Fibroblast of mammary gland (primary cell): ENCODE results near the gene HEXIM1.

Experiments used
- DNase-seq: peaks from one replicate; pipeline ENCODE4 v3.0.0-alpha.2; 2010; ENCODE audit warnings: low read depth
- H3K4me3 ChIP-seq: 2 replicates; pipeline ENCODE4 v1.5.1; 2011; ENCODE audit warnings: low read depth, mild to moderate bottlenecking, low read length, moderate library complexity; ENCODE audit not compliant: control insufficient read depth
- CTCF ChIP-seq: conservative IDR thresholded peaks from 2 replicates; pipeline ENCODE4 v1.5.1; 2011; ENCODE audit warnings: low read depth, low read length, inconsistent platforms; ENCODE audit not compliant: control insufficient read depth, insufficient read depth

HEXIM1 gene

GRCh38 chr17:45147581-45148182 lies 593 bp upstream of the HEXIM1 start:
- no peak for TF ChIP-seq CTCF
- DNase-seq: peak; percentile 95
- peak overlapping the region; percentile 80 for H3K4me3 ChIP-seq

DNA sequence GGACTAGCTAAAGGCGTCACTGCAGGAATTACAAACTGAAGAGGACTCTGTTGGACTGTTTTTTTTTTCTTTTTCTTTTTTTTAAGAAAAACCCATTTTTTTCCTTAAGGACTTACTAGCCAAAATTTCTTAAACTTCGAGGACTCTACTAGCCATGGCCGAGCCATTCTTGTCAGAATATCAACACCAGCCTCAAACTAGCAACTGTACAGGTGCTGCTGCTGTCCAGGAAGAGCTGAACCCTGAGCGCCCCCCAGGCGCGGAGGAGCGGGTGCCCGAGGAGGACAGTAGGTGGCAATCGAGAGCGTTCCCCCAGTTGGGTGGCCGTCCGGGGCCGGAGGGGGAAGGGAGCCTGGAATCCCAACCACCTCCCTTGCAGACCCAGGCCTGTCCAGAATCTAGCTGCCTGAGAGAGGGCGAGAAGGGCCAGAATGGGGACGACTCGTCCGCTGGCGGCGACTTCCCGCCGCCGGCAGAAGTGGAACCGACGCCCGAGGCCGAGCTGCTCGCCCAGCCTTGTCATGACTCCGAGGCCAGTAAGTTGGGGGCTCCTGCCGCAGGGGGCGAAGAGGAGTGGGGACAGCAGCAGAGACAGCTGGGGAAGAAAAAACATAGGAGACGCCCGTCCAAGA lies 878 bp downstream of the HEXIM1 start:
- peak; percentile 77 for DNase-seq
- TF ChIP-seq CTCF: peak; percentile 79
- H3K4me3 ChIP-seq: peak overlapping the region; percentile 63

- DNase-seq: peak; percentile 67
Observed at GRCh38 chr17:45149669-45150664, 1.7 kb downstream of the HEXIM1 start.

DNA sequence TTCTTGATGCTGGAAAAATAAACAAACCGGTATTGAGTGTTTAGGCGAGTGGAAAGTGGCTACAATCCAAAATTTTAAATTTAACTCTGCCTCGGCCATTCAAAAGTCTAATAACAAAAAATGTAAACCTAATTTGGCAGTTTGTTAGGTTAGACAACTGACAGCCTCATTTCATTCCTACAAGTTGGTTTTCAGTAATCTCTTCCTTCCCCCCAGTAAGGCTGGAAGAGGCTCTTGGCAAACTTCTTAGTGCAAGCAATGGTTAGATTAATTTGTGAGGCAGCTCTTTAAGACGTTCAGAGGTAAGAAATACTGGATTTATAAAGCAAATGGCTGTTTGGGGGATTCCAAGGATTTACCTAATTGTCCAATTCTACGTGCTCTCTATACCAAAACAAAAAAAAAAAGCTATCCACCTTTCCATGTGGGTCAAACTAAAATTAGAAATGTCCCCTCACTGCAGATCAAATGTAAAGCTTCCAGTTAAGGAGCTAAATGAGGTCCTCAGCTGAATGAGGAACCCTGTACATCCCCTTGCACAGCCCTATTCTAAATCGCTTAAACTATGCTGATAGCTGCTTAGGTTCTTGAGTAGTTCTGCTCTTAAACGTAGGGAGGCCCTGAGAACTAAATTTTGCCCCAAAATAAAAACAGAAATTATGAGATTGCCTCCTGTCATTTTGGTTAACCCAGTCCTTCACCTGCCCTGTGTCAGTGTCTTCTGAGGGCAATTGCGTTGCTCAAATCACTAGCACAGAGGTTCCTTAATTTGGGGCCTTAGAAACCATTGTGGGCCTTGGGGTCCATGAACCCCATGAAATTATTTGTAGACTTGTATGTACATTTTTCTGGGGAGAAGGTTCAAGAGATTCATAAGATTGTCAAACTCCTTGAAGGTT lies 2.9 kb downstream of the HEXIM1 start:
- peak overlapping the region; percentile 63 for H3K4me3 ChIP-seq
- no peak for DNase-seq
- no peak for TF ChIP-seq CTCF

More at GRCh38 chr17:45149669-45150664, 1.7 kb downstream of the HEXIM1 start:
- no peak for TF ChIP-seq CTCF
- H3K4me3 ChIP-seq: peak overlapping the region; percentile 63

DNA sequence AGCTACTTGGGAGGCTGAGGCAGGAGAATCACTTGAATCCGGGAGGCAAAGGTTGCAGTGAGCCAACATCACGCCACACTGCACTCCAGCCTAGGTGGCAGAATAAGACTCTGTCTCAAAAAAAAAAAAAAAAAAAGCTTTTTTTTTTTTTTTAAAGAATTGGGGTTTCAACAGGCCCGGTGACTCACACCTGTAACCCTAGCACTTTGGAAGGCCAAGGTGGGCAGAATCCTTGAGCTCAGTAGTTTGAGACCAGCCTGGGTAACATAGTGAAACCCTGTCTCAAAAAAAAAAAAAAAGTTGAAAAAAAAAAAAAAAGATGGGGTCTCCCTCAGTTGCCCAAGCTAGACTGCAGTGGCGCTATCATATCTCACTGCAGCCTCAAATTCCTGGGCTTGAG lies 6.8 kb downstream of the HEXIM1 start:
- no peak for DNase-seq
- no peak for TF ChIP-seq CTCF
- no peak overlapping the region for H3K4me3 ChIP-seq

DNA sequence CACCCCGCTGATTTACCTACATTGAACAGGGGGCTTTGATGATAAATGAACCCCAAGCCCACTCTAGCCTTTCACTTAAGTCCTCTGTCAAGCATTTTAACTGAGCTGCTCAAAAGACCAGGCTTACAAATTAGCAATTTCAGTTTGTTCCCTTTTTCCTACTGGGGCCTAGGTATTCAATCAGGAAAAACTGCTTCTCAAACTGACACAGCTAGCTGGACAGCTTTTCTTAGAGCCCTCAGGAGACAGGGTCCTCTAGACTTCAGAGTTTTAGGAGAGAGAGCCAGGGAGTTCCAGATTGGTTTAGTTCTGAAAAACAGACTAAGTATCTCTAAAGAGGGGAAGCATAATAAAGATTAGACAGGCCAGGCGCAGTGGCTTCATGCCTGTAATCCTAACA lies 7.2 kb downstream of the HEXIM1 start:
- no peak overlapping the region for H3K4me3 ChIP-seq
- TF ChIP-seq CTCF: no peak

More for the DNA sequence above, 7.2 kb downstream of the HEXIM1 start:
- DNase-seq: no peak
